ENCODE measurements around the gene GSTP1. TPM values are rescaled to one million over a fixed set of nuclear protein-coding genes. Genes with fewer than 3 reads are reported as not detected.
"Not testable (repeated sequence)": the region's sequence is repeated elsewhere in the genome, so short reads cannot be mapped to it uniquely, and the experiment has no call there.

The GSTP1 gene
- total RNA-seq, 1 donor from 2014 or later = 361 TPM

GRCh38 chr11:67561971-67562619 is 21.5 kb upstream of the GSTP1 start:
- DNase-seq = no peak
- intact Hi-C loops (cut with DNase I) = no loop called here
- no peak for ATAC-seq (ENCODE audit: poor library complexity)

- intact Hi-C loops (cut with DNase I) = no loop called here
- ATAC-seq (ENCODE audit: poor library complexity) (no peak), DNase-seq (no peak)
These were observed 20.5 kb upstream of the GSTP1 start for GRCh38 chr11:67562963-67563704.

- DNase-seq; intact Hi-C loops (cut with DNase I): not testable (repeated sequence)
- peak; percentile 86 for ATAC-seq (ENCODE audit: poor library complexity)
These were observed 19.9 kb upstream of the GSTP1 start for GRCh38 chr11:67563705-67564114.

GRCh38 chr11:67564230-67564629 is 19.4 kb upstream of the GSTP1 start:
- no peak for ATAC-seq (ENCODE audit: poor library complexity)
- intact Hi-C loops (cut with DNase I) = no loop called here
- DNase-seq = no peak

GRCh38 chr11:67571443-67571842 is 12.2 kb upstream of the GSTP1 start:
- intact Hi-C loops (cut with DNase I) = loop anchor here (10.0 kb wide), 1 partner anchor 83 kb away; the partner anchor contains the start of gene ACY3

GRCh38 chr11:67572305-67572704 is 11.3 kb upstream of the GSTP1 start:
- ATAC-seq (ENCODE audit: poor library complexity) = no peak
- intact Hi-C loops (cut with DNase I) = loop anchor here (10.0 kb wide), 1 partner anchor 82 kb away; the partner anchor contains the start of gene ACY3
- DNase-seq = no peak

More at GRCh38 chr11:67571443-67571842, 12.2 kb upstream of the GSTP1 start:
- DNase-seq = no peak
- no peak for ATAC-seq (ENCODE audit: poor library complexity)

GRCh38 chr11:67572747-67573419 is 10.7 kb upstream of the GSTP1 start:
- intact Hi-C loops (cut with DNase I) = loop anchor here (10.0 kb wide), 1 partner anchor 82 kb away; the partner anchor contains the start of gene ACY3
- DNase-seq = peak; percentile 56

GRCh38 chr11:67574938-67575337 is 8.7 kb upstream of the GSTP1 start:
- intact Hi-C loops (cut with DNase I) = loop anchor here (10.0 kb wide), 1 partner anchor 80 kb away; the partner anchor contains the start of gene ACY3
- no peak for ATAC-seq (ENCODE audit: poor library complexity)

More at GRCh38 chr11:67572747-67573419, 10.7 kb upstream of the GSTP1 start:
- ATAC-seq (ENCODE audit: poor library complexity) = peak; percentile 51

GRCh38 chr11:67576735-67577475 is 6.7 kb upstream of the GSTP1 start:
- intact Hi-C loops (cut with DNase I) = loop anchor here (10.0 kb wide), 1 partner anchor 78 kb away; the partner anchor contains the start of gene ACY3
- DNase-seq (no peak), ATAC-seq (ENCODE audit: poor library complexity) (no peak)

More at GRCh38 chr11:67574938-67575337, 8.7 kb upstream of the GSTP1 start:
- DNase-seq = no peak

- intact Hi-C loops (cut with DNase I) = loop anchor here (10.0 kb wide), 1 partner anchor 77 kb away; the partner anchor contains the start of gene ACY3
- DNase-seq = no peak
- no peak for ATAC-seq (ENCODE audit: poor library complexity)
These were observed 5.7 kb upstream of the GSTP1 start for GRCh38 chr11:67577951-67578350.

GRCh38 chr11:67581469-67581868 is 2.1 kb upstream of the GSTP1 start:
- ATAC-seq (ENCODE audit: poor library complexity) (no peak), DNase-seq (no peak)
- intact Hi-C loops (cut with DNase I) = no loop called here

- DNase-seq (no peak), ATAC-seq (ENCODE audit: poor library complexity) (no peak)
- intact Hi-C loops (cut with DNase I) = no loop called here
These were observed 1.6 kb upstream of the GSTP1 start for GRCh38 chr11:67582011-67582410.

- peak; percentile 86 for DNase-seq
- ATAC-seq (ENCODE audit: poor library complexity) = peak; percentile 77
- intact Hi-C loops (cut with DNase I) = no loop called here
These were observed 731 bp downstream of the GSTP1 start for GRCh38 chr11:67584205-67584880.

GRCh38 chr11:67584881-67585873 is 1.6 kb downstream of the GSTP1 start:
- intact Hi-C loops (cut with DNase I) = no loop called here
- DNase-seq (no peak), ATAC-seq (ENCODE audit: poor library complexity) (no peak)

- ATAC-seq (ENCODE audit: poor library complexity) (no peak), DNase-seq (no peak)
- intact Hi-C loops (cut with DNase I) = no loop called here
These were observed 2.3 kb downstream of the GSTP1 start for GRCh38 chr11:67585911-67586310.

GRCh38 chr11:67586568-67587250 is 3.1 kb downstream of the GSTP1 start:
- intact Hi-C loops (cut with DNase I) = no loop called here
- ATAC-seq (ENCODE audit: poor library complexity) (no peak), DNase-seq (no peak)

Data from Right ventricle myocardium superior (tissue), 1 donor.